Mesenchymal stem cell (in vitro differentiated cells and primary cell): Measurements from ENCODE around the gene TOGARAM2.

Experiments
- DNase-seq: peaks from one replicate; pipeline ENCODE4 v3.0.0-alpha.2; 2013
- H2AFZ ChIP-seq: one replicate; pipeline ENCODE4 v1.6.1; 2013; ENCODE audit warnings: low read depth, mild to moderate bottlenecking, control low read depth, inconsistent platforms, low read length, moderate library complexity
- H2AK5ac ChIP-seq: 2 replicates; pipeline ENCODE4 v1.6.1; 2013; ENCODE audit warnings: low read length, moderate library complexity, mild to moderate bottlenecking, inconsistent platforms; ENCODE audit not compliant: severe bottlenecking
- H2BK120ac ChIP-seq: one replicate; pipeline ENCODE4 v1.6.1; 2013; ENCODE audit warnings: low read depth, mild to moderate bottlenecking, inconsistent platforms, low read length, moderate library complexity
- H2BK12ac ChIP-seq, 2 experiments: one replicate each; pipeline ENCODE4 v1.6.1; 2013; ENCODE audit warnings: inconsistent platforms in 2 of 2, low read length in 2 of 2, mild to moderate bottlenecking in 2 of 2, moderate library complexity in 2 of 2, control low read depth in 1 of 2
- H2BK15ac ChIP-seq: one replicate; pipeline ENCODE4 v1.6.1; 2013; ENCODE audit warnings: mild to moderate bottlenecking, low read depth, inconsistent platforms; ENCODE audit not compliant: poor library complexity, severe bottlenecking
- H2BK5ac ChIP-seq: 2 replicates; pipeline ENCODE4 v1.6.1; 2013; ENCODE audit warnings: low read depth, mild to moderate bottlenecking, low read length, control low read depth, inconsistent platforms; ENCODE audit not compliant: poor library complexity, severe bottlenecking
- H3K14ac ChIP-seq, 2 experiments: one replicate each; pipeline ENCODE4 v1.6.1; 2013; ENCODE audit warnings: inconsistent platforms in 2 of 2, low read length in 2 of 2, control low read depth in 1 of 2, mild to moderate bottlenecking in 1 of 2, moderate library complexity in 1 of 2
- H3K18ac ChIP-seq, 2 experiments: one replicate each; pipeline ENCODE4 v1.6.1; 2013; ENCODE audit warnings: inconsistent platforms in 2 of 2, low read length in 2 of 2, control low read depth in 1 of 2, low read depth in 1 of 2, mild to moderate bottlenecking in 1 of 2
- H3K23ac ChIP-seq, 2 experiments: one replicate each; pipeline ENCODE4 v1.6.1; 2013; ENCODE audit warnings: inconsistent platforms in 2 of 2, low read length in 2 of 2, mild to moderate bottlenecking in 2 of 2, moderate library complexity in 2 of 2, control low read depth in 1 of 2
- H3K27ac ChIP-seq: 2 replicates; pipeline ENCODE4 v1.5.1; 2013; ENCODE audit warnings: mild to moderate bottlenecking, moderate library complexity, low read length, control low read depth, inconsistent platforms; ENCODE audit not compliant: poor library complexity, severe bottlenecking
- H3K27me3 ChIP-seq, 2 experiments: 2 replicates each; pipeline versions ENCODE4 v1.6.1 to v1.7.0; 2013; ENCODE audit warnings: low read length in 2 of 2, mild to moderate bottlenecking in 2 of 2, moderate library complexity in 2 of 2, control low read depth in 1 of 2, inconsistent platforms in 1 of 2; ENCODE audit not compliant: control insufficient read depth in 1 of 2, insufficient read depth in 1 of 2
- H3K36me3 ChIP-seq, 2 experiments: 2 replicates each; pipeline versions ENCODE4 v1.6.1 to v1.7.0; 2013; ENCODE audit warnings: low read length in 2 of 2, control low read depth in 1 of 2, inconsistent platforms in 1 of 2, low read depth in 1 of 2, mild to moderate bottlenecking in 1 of 2; ENCODE audit not compliant: insufficient read depth in 2 of 2, control insufficient read depth in 1 of 2
- H3K4ac ChIP-seq, 2 experiments: one replicate each; pipeline ENCODE4 v1.6.1; 2013; ENCODE audit warnings: inconsistent platforms in 2 of 2, low read length in 2 of 2, mild to moderate bottlenecking in 2 of 2, moderate library complexity in 2 of 2, control low read depth in 1 of 2, low read depth in 1 of 2
- H3K4me1 ChIP-seq: 2 replicates; pipeline ENCODE4 v1.6.1; 2013; ENCODE audit warnings: low read depth, low read length, control low read depth; ENCODE audit not compliant: control insufficient read depth, insufficient read depth
- H3K4me2 ChIP-seq: 2 replicates; pipeline ENCODE4 v1.6.1; 2013; ENCODE audit warnings: low read length, mild to moderate bottlenecking, inconsistent platforms; ENCODE audit not compliant: poor library complexity, severe bottlenecking
- H3K4me3 ChIP-seq, 2 experiments: 2 replicates each; pipeline versions ENCODE4 v1.5.1 to v1.7.0; 2013; ENCODE audit warnings: low read length in 2 of 2, mild to moderate bottlenecking in 2 of 2, control low read depth in 1 of 2, low read depth in 1 of 2; ENCODE audit not compliant: insufficient read depth in 1 of 2
- H3K79me1 ChIP-seq: replicated peaks from 2 replicates; pipeline ENCODE4 v1.6.1; 2013; ENCODE audit warnings: mild to moderate bottlenecking, control low read depth, low read length, inconsistent platforms; ENCODE audit not compliant: poor library complexity, severe bottlenecking
- H3K9ac ChIP-seq: 2 replicates; pipeline ENCODE4 v1.7.0; 2013; ENCODE audit warnings: mild to moderate bottlenecking, low read length, moderate library complexity
- H3K9me3 ChIP-seq: 2 replicates; pipeline ENCODE4 v1.7.0; 2013; ENCODE audit warnings: mild to moderate bottlenecking, low read length; ENCODE audit not compliant: control insufficient read depth
- H4K8ac ChIP-seq: one replicate; pipeline ENCODE4 v1.6.1; 2013; ENCODE audit warnings: inconsistent platforms, mild to moderate bottlenecking, low read length, moderate library complexity
- H4K91ac ChIP-seq: one replicate; pipeline ENCODE4 v1.6.1; 2013; ENCODE audit warnings: mild to moderate bottlenecking, low read length, inconsistent platforms
- WGBS: methylation state at CpG from one replicate; pipeline ENCODE4 v1.1.7; 2013; ENCODE audit warnings: mixed read lengths; 5-methylcytosine and 5-hydroxymethylcytosine counted together

Gene TOGARAM2

DNA sequence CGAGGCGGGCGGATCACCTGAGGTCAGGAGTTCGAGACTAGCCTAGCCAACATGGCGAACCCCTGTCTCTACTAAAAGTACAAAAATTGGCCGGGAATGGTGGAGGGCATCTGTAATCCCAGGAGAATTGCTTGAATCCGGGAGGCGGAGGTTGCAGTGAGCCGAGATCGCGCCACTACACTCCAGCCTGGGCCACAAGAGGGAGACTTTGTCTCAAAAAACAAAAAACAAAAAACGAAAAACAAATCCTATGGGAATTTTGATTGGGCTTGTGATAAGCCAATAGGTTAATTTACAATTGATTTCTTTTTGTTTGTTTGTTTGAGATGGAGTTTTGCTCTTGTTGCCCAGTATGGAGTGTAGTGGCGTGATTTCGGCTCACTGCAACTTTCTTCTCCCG, 24.2 kb upstream of the TOGARAM2 start:
- peak; percentile 35 for DNase-seq
- H2BK5ac ChIP-seq: no peak overlapping the region
- H2AFZ ChIP-seq: no peak overlapping the region
- H3K36me3 ChIP-seq: no peaks in the 10 kb centered on the region
- no peak overlapping the region for H2AK5ac ChIP-seq
- no peak overlapping the region for H3K27ac ChIP-seq
- 75% methylated on average over 15 of the region's 15 CpGs for WGBS
- H3K4me3 ChIP-seq: peak overlapping the region in 1 of 2 experiments; percentile 66
- H3K4me1 ChIP-seq: peaks cover 5% of the 10 kb centered on the region
- no peak overlapping the region for H3K4ac ChIP-seq
- no peak overlapping the region for H4K8ac ChIP-seq
- H2BK12ac ChIP-seq: no peak overlapping the region
- H3K27me3 ChIP-seq: no peaks in the 10 kb centered on the region
- H3K9me3 ChIP-seq: no peaks in the 10 kb centered on the region
- no peak overlapping the region for H2BK15ac ChIP-seq
- H3K14ac ChIP-seq: no peak overlapping the region
- no peak overlapping the region for H2BK120ac ChIP-seq
- no peak overlapping the region for H4K91ac ChIP-seq
- no peak overlapping the region for H3K23ac ChIP-seq
- peak overlapping the region; percentile 5 for H3K9ac ChIP-seq
- peak overlapping the region; percentile 76 for H3K4me2 ChIP-seq
- no peak overlapping the region for H3K18ac ChIP-seq
- H3K79me1 ChIP-seq: no peaks in the 10 kb centered on the region

DNA sequence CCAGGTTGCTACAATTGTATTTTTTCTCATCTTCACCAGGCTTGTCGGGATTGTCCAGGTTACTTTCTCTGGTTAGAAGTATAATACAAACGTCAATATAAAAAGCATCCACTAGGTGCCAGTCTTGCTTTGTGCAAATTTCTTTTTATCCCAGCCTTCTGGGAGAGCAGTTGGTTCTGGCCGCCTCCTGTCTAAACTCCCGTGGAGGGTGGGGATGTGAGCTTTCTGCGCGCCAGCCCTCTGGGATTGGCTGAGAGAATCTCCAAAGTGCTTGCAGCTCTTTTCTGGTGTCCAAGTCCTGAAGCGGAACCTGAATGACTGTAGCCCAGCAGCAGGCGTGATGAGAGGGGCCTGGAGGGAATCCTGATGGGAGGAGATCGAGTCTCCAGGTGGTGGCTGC, 22.4 kb upstream of the TOGARAM2 start:
- no peak overlapping the region for H2BK15ac ChIP-seq
- H3K4ac ChIP-seq: no peak overlapping the region
- no peak overlapping the region for H4K91ac ChIP-seq
- no peaks in the 10 kb centered on the region for H3K27me3 ChIP-seq
- H2BK12ac ChIP-seq: no peak overlapping the region
- DNase-seq: peak; percentile 77
- peaks cover 6% of the 10 kb centered on the region for H3K4me1 ChIP-seq
- H3K18ac ChIP-seq: no peak overlapping the region
- no peak overlapping the region for H2BK120ac ChIP-seq
- peak overlapping the region; percentile 26 for H3K4me2 ChIP-seq
- peak overlapping the region; percentile 49 for H3K9ac ChIP-seq
- no peaks in the 10 kb centered on the region for H3K36me3 ChIP-seq
- no peaks in the 10 kb centered on the region for H3K79me1 ChIP-seq
- no peak overlapping the region for H2AK5ac ChIP-seq
- H3K27ac ChIP-seq: no peak overlapping the region
- H3K23ac ChIP-seq: no peak overlapping the region
- H2AFZ ChIP-seq: no peak overlapping the region
- WGBS: 36% methylated on average over 7 of the region's 9 CpGs
- H3K4me3 ChIP-seq: peak overlapping the region in 1 of 2 experiments; percentile 36
- no peak overlapping the region for H3K14ac ChIP-seq
- H3K9me3 ChIP-seq: no peaks in the 10 kb centered on the region
- H2BK5ac ChIP-seq: no peak overlapping the region
- H4K8ac ChIP-seq: no peak overlapping the region

DNA sequence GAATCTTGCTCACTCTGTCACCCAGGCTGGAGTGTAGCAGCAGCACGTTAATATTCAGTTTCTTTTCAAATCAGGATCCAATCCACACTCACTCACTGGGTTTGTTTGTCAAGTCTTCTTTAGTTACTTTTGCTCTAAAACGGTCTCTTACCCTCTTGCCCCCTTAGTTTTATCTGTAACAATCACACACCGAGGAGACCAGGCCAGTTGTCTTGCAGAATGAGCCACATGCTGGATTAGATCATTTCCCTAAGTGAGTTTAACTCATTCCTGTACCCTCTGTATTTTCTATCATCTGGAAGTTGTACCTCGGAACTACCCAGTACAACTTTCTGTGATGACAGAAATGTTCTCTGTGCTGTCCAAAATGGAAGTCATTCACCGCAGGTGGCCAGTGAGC, 20.7 kb upstream of the TOGARAM2 start:
- Histone ChIP-seq H3K23ac (no peak overlapping the region), H2BK5ac (no peak overlapping the region), H2BK15ac (no peak overlapping the region), H3K9ac (no peak overlapping the region), H3K4ac (no peak overlapping the region), H3K79me1 (no peaks in the 10 kb centered on the region), H3K9me3 (no peaks in the 10 kb centered on the region), H2AK5ac (no peak overlapping the region), H2BK12ac (no peak overlapping the region), H3K36me3 (no peaks in the 10 kb centered on the region), H4K8ac (no peak overlapping the region), H3K4me2 (no peak overlapping the region), H3K27ac (no peak overlapping the region), H3K4me1 (peaks cover 6% of the 10 kb centered on the region), H2AFZ (no peak overlapping the region), H3K4me3 (no peak overlapping the region), H3K18ac (peak overlapping the region in 1 of 2 experiments; percentile 38), H4K91ac (no peak overlapping the region), H3K27me3 (no peaks in the 10 kb centered on the region), H2BK120ac (no peak overlapping the region), H3K14ac (no peak overlapping the region)
- WGBS: 63% methylated on average over 5 of the region's 5 CpGs
- DNase-seq: no peak

DNA sequence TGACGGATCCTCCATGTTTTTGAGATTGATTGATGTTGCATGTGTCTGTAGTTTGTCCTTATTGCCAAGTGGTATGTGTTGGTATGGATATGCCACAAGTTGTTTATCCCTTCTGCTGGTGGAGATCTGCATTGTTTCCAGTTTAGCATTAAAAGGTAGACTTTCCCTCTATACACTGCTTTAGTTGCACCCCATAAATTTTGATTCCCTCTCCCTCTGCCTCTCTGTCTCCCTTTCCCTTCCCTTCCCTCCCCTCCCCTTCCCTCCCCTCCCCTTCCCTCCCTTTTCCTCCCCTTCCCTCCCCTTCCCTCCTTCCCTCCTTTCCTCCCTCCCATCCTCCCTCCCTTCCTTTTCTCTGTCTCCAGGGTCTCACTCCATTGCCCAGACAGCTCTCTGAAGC, 18.6 kb upstream of the TOGARAM2 start:
- no peak overlapping the region for H2BK5ac ChIP-seq
- no peak overlapping the region for H3K18ac ChIP-seq
- H3K36me3 ChIP-seq: no peaks in the 10 kb centered on the region
- H3K79me1 ChIP-seq: no peaks in the 10 kb centered on the region
- H3K27me3 ChIP-seq: no peaks in the 10 kb centered on the region
- H2AFZ ChIP-seq: no peak overlapping the region
- no peak overlapping the region for H3K23ac ChIP-seq
- no peak overlapping the region for H3K4me3 ChIP-seq
- no peak overlapping the region for H4K8ac ChIP-seq
- no peak overlapping the region for H2BK12ac ChIP-seq
- no peak overlapping the region for H4K91ac ChIP-seq
- no peak overlapping the region for H2AK5ac ChIP-seq
- no peaks in the 10 kb centered on the region for H3K9me3 ChIP-seq
- H2BK15ac ChIP-seq: no peak overlapping the region
- no peak overlapping the region for H3K4ac ChIP-seq
- H3K14ac ChIP-seq: no peak overlapping the region
- no peak overlapping the region for H3K27ac ChIP-seq
- peaks cover 4% of the 10 kb centered on the region for H3K4me1 ChIP-seq
- no peak overlapping the region for H3K4me2 ChIP-seq
- DNase-seq: no peak
- H2BK120ac ChIP-seq: no peak overlapping the region
- H3K9ac ChIP-seq: no peak overlapping the region
- 87% methylated on average over 1 of the region's 1 CpG for WGBS
